ENCODE results near the gene BET1. TPM values are rescaled to one million over a fixed set of nuclear protein-coding genes. Genes with fewer than 3 reads are reported as not detected.

The BET1 gene
- total and polyA plus RNA-seq, 2 of the 8 experiments (the other 6 are each of a cell fraction or from before 2014, with no cell fraction given), result 20.6 to 31.7 TPM

DNA sequence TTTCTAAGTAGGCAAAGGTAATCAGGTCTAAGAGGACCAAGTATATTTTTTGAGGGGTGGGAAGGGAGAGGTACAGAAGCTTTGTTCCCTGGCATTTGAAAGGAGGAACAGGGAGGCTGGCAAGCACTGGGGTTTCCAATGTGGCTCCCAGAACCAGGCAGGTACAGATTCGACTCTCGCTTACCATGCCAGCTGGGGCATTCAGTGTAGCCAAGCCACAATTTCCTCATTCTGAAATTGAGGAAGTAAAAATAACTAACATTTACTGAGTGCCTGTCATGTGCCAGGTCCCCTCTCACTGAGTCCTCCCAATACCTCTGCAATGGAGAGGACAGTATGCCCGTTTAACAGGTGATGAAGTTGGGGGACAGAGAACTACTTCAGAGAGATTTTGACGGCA lies 45.9 kb upstream of the BET1 start:
- WGBS, 2 experiments (ENCODE audit: extremely low coverage in 1 of 2, insufficient coverage in 1 of 2, insufficient read length in 1 of 2, insufficient replicate concordance in 2 of 2, low coverage in 1 of 2, low lambda C conversion rate in 2 of 2, missing lambda C conversion rate in 1 of 2), result 91% methylated on average over 4 of the region's 4 CpGs; no CpG with 5 or more reads in 1 of the 2 experiments
- Histone ChIP-seq H3K79me1 (ENCODE audit: low read depth, low read length) (no peaks in the 10 kb centered on the region), H2BK5ac (ENCODE audit: low read depth, low read length) (no peak overlapping the region), H3K36me3 (ENCODE audit: control insufficient read depth in 2 of 4, insufficient read depth in 4 of 4, low read length in 3 of 4) (no peaks in the 10 kb centered on the region), H3K27me3 (replicated peaks in 1 of 4; ENCODE audit: control insufficient read depth in 3 of 4, extremely low read depth in 1 of 4, insufficient read depth in 3 of 4, low read length in 3 of 4) (no peaks in the 10 kb centered on the region), H2BK15ac (ENCODE audit: low read length) (no peak overlapping the region), H2AFZ (ENCODE audit: low read length) (no peak overlapping the region), H2BK120ac (replicated peaks; ENCODE audit: low read depth, low read length) (no peak overlapping the region), H3K23ac (ENCODE audit: insufficient read length) (no peak overlapping the region), H3K4me1 (replicated peaks in 1 of 4; ENCODE audit: control insufficient read depth in 3 of 4, insufficient read depth in 4 of 4, low read length in 3 of 4) (peaks cover 0 to 7% (median 2%) of the 10 kb centered on the region in 4 experiments; a peak in 3 of 7 replicates), H3K56ac (replicated peaks; ENCODE audit: insufficient read length, low read depth, low read length) (no peak overlapping the region), H3K4me2 (ENCODE audit: insufficient read depth in 1 of 2, low read depth in 2 of 2, low read length in 2 of 2) (no peak overlapping the region), H3K4ac (replicated peaks; ENCODE audit: insufficient read length, low read depth, low read length) (no peak overlapping the region), H2AK5ac (ENCODE audit: low read depth, low read length) (no peak overlapping the region), H4K8ac (ENCODE audit: extremely low read depth, insufficient read depth, low read length) (no peak overlapping the region), H3K23me2 (ENCODE audit: low read depth, low read length) (no peaks in the 10 kb centered on the region), H4K20me1 (replicated peaks in 1 of 2; ENCODE audit: control insufficient read depth in 1 of 2, insufficient read depth in 2 of 2, low read length in 2 of 2) (no peaks in the 10 kb centered on the region), H3K79me2 (ENCODE audit: control insufficient read depth in 1 of 2, insufficient read depth in 2 of 2, low read length in 2 of 2) (no peaks in the 10 kb centered on the region), H3K4me3 (ENCODE audit: extremely low read depth in 1 of 4, insufficient read depth in 2 of 4, low read depth in 3 of 4, low read length in 4 of 4) (no peak overlapping the region), H3K27ac (ENCODE audit: low read depth, low read length) (no peak overlapping the region), H3K18ac (ENCODE audit: extremely low read depth, low read length) (no peak overlapping the region), H2BK20ac (ENCODE audit: low read length) (no peak overlapping the region), H4K5ac (ENCODE audit: insufficient read length, low read depth, low read length) (no peak overlapping the region), H3K9ac (replicated peaks in 1 of 4; ENCODE audit: extremely low read depth in 1 of 4, low read depth in 3 of 4, low read length in 3 of 4) (no peak overlapping the region), H2BK12ac (ENCODE audit: low read depth, low read length) (no peak overlapping the region), H3K9me3 (ENCODE audit: insufficient read depth in 2 of 2, low read depth in 1 of 2, low read length in 1 of 2) (no peaks in the 10 kb centered on the region), H4K91ac (replicated peaks; ENCODE audit: insufficient read length, low read length) (no peak overlapping the region), H3K14ac (ENCODE audit: insufficient read length) (no peak overlapping the region)
- no peak for FAIRE-seq
- ChIA-PET CTCF (ENCODE audit: partially characterized antibody) (interaction anchor here (1.0 kb wide), 1 partner anchor 34 kb away, joined by 3 read pairs; no protein-coding TSS in a partner anchor), POLR2A (ENCODE audit: partially characterized antibody) (no interaction called here)
- DNase-seq (ENCODE audit: low read depth in 1 of 2, low spot score in 2 of 2), result no peak
- TF ChIP-seq CBX8 (IDR thresholded peaks at IDR 0.05; ENCODE audit: borderline replicate concordance, low read depth, low read length) (no peak), RBBP5 (IDR thresholded peaks at IDR 0.05; ENCODE audit: borderline replicate concordance, low read depth, low read length) (no peak), FOSL1 (IDR thresholded peaks at IDR 0.05; ENCODE audit: insufficient read depth, low read depth, low read length) (no peak), CHD1 (IDR thresholded peaks at IDR 0.05; ENCODE audit: low read depth, low read length) (no peak), SIRT6 (IDR thresholded peaks at IDR 0.05; ENCODE audit: low read length) (no peak), POU5F1 (IDR thresholded peaks at IDR 0.05; ENCODE audit: low read depth, low read length) (no peak), JUN (IDR thresholded peaks at IDR 0.05; ENCODE audit: low read depth, low read length) (no peak), CHD2 (IDR thresholded peaks at IDR 0.05; ENCODE audit: low read length) (no peak), E2F6 (IDR thresholded peaks at IDR 0.05) (no peak), CBX5 (IDR thresholded peaks at IDR 0.05; ENCODE audit: low read depth, low read length) (no peak), RXRA (IDR thresholded peaks at IDR 0.05; ENCODE audit: insufficient read depth, low read depth, low read length) (no peak), NANOG (IDR thresholded peaks at IDR 0.05; ENCODE audit: insufficient read depth, low read depth, low read length, poor library complexity, severe bottlenecking) (no peak)
- TF ChIP-seq, protein P1, sequence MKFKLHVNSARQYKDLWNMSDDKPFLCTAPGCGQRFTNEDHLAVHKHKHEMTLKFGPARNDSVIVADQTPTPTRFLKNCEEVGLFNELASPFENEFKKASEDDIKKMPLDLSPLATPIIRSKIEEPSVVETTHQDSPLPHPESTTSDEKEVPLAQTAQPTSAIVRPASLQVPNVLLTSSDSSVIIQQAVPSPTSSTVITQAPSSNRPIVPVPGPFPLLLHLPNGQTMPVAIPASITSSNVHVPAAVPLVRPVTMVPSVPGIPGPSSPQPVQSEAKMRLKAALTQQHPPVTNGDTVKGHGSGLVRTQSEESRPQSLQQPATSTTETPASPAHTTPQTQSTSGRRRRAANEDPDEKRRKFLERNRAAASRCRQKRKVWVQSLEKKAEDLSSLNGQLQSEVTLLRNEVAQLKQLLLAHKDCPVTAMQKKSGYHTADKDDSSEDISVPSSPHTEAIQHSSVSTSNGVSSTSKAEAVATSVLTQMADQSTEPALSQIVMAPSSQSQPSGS (IDR thresholded peaks at IDR 0.05; ENCODE audit: low read length), result no peak
